Measurements from ENCODE around the gene EPHX1. TPM values are rescaled to one million over a fixed set of nuclear protein-coding genes. Genes with fewer than 3 reads are reported as not detected.

The EPHX1 gene
- total RNA-seq, 2 experiments from 2014 or later, result 1.5 to 2.0 TPM

DNA sequence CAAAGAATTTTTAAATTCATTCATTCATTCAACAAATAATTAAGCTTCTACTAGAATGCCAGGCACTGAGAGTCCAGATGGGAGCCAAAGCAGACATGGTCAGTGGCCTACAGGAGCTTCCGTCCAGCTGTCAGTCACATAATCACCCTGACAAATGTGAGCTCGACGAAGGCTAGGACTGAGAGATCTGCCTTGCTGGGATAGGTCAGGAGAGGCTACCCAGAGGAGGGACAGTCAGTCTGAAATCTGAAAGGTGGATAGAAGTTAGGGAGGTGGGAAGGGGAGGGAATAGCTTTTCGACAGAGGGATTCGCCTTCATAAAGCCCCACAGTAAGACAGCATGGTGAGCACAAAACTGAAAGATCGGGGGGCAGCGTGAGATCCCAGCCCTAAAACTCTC, 8.3 kb downstream of the EPHX1 start:
- ChIA-PET POLR2A (interaction anchor here (0.9 to 1.1 kb wide), 3 partner anchors 17 to 63 kb away, joined by 3 to 4 read pairs (median 3); no protein-coding TSS in a partner anchor), CTCF (no interaction called here)
- H3K4me1 Mint-ChIP-seq (ENCODE audit: low read depth), result peaks cover 6% of the 10 kb centered on the region
- DNase-seq (no peak), ATAC-seq (no peak)
- no peak overlapping the region for H3K4me3 Mint-ChIP-seq
- no peaks in the 10 kb centered on the region for H3K27me3 Mint-ChIP-seq (ENCODE audit: low read depth)
- H3K36me3 Mint-ChIP-seq (ENCODE audit: low read depth), result no peaks in the 10 kb centered on the region
- no peaks in the 10 kb centered on the region for H3K9me3 Mint-ChIP-seq (ENCODE audit: insufficient read depth)
- no peak overlapping the region for H3K27ac Mint-ChIP-seq

DNA sequence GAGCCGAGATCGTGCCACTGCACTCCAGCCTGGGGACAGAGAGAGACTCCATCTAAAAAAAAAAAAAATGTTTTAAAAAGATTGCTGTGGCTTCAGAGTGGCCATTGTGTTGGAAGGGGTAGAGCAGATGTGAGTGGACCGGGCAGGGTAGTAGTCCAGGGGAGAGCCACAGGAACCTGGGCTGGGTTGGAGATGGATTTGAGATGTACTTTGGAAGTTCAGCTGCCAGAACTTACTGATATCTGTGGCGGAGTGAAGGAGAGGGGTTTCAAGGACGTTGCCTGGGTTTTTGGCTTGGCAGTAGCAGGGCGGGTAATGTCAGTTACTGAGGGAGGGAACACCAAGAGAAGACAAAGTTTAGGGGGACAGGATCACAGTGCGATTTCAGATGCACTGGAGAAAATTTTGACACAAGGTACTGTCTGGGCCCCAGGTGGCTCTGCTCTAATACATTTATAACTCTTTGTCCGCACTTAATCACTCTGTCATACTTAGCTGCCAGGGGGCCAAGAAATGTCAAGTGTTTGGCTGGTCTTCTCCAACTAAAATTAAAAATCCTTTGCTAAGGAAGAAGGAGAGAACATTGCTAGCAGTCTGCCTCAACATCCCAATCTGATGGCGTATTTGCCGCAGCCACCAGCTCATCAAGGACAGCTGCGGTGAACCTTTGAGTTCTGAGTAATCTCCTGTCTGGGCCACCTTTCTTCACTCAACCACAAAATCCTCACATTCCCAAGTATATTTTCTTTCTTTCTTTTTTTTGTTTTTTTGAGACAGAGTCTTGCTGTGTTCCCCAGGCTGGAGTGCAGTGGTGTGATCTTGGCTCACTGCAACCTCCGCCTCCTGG, 9.6 kb downstream of the EPHX1 start:
- DNase-seq (no peak), ATAC-seq (no peak)
- CTCF ChIA-PET, result no interaction called here
- Mint-ChIP-seq H3K4me3 (no peak overlapping the region), H3K27ac (no peak overlapping the region), H3K27me3 (ENCODE audit: low read depth) (no peaks in the 10 kb centered on the region), H3K4me1 (ENCODE audit: low read depth) (peaks cover 6% of the 10 kb centered on the region), H3K36me3 (ENCODE audit: low read depth) (no peaks in the 10 kb centered on the region), H3K9me3 (ENCODE audit: insufficient read depth) (no peaks in the 10 kb centered on the region)
- POLR2A ChIA-PET, result no interaction called here

DNA sequence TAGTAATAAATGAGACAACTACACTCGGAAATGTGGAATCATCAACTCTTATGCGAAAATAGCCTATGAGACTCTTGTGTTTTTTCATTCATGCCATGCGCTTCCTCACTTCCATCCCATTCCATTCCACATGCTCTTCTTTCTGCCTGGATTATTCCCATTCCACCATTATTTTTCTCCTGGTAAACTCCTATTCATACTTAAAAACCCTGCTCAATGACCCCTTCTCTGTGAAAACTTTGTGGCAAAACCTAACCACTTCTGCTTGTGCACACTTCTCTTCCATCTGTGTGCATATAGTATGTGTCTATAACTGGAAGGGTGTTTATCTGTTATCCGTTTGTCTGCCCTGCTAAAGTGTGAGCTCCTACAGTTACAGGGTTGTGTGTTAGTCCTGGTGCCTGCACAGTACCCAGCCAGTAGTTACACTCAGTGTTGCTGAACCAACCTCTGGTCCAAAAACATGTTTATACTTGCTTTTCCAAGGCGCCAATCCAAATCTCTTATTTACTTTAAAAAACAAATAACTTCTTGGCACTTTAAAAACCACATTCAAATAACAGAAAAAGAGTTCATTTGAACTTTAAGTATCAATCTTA, 10.7 kb downstream of the EPHX1 start:
- DNase-seq, result no peak
- ChIA-PET POLR2A (no interaction called here), CTCF (no interaction called here)
- ATAC-seq, result no peak
- Mint-ChIP-seq H3K36me3 (ENCODE audit: low read depth) (no peaks in the 10 kb centered on the region), H3K27me3 (ENCODE audit: low read depth) (no peaks in the 10 kb centered on the region), H3K9me3 (ENCODE audit: insufficient read depth) (no peaks in the 10 kb centered on the region), H3K4me1 (ENCODE audit: low read depth) (peaks cover 6% of the 10 kb centered on the region), H3K4me3 (no peak overlapping the region), H3K27ac (no peak overlapping the region)

DNA sequence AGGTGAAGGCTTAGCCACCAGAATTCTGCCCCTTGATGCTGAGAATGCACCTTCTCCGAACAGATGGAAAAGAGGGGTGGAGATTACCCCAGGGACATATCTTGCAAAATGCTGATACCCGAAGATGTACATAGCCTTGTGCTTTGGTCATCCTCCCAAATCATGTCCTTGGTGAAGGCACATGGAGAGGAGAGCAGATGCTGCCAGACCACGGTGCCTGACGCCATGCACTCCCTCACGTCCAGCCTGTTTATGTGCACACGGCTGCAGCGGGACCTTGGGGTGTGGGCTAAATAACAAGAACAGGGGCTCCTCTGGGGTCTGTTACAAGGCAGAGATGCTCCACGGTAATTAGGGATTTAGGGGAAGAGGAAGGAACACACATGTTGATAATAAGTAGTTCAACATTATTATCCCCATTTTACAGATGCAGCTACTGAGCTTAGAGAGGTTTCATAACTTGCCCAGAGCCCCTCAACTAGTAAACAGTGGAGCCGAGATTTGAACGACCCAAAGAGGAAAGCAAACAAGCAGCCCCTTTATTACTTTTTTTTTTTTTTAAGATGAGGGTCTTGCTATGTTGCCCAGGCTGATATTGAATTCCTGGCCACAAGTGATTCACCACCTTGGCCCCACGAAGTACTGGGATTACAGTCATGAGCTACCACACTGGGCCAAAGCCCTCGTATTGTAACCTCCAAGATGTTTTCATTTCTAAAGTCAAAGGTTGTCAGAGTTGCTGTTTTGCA, 12.9 kb downstream of the EPHX1 start:
- H3K27me3 Mint-ChIP-seq (ENCODE audit: low read depth), result no peaks in the 10 kb centered on the region
- no peaks in the 10 kb centered on the region for H3K36me3 Mint-ChIP-seq (ENCODE audit: low read depth)
- H3K9me3 Mint-ChIP-seq (ENCODE audit: insufficient read depth), result no peaks in the 10 kb centered on the region
- H3K4me1 Mint-ChIP-seq (ENCODE audit: low read depth), result peaks cover 2% of the 10 kb centered on the region
- POLR2A ChIA-PET, result interaction anchor here (1.9 kb wide), 1 partner anchor 45 kb away, joined by 5 read pairs; the partner anchor contains the start of gene SRP9
- ATAC-seq (no peak), DNase-seq (no peak)
- H3K27ac Mint-ChIP-seq, result no peak overlapping the region
- CTCF ChIA-PET, result no interaction called here
- no peak overlapping the region for H3K4me3 Mint-ChIP-seq

DNA sequence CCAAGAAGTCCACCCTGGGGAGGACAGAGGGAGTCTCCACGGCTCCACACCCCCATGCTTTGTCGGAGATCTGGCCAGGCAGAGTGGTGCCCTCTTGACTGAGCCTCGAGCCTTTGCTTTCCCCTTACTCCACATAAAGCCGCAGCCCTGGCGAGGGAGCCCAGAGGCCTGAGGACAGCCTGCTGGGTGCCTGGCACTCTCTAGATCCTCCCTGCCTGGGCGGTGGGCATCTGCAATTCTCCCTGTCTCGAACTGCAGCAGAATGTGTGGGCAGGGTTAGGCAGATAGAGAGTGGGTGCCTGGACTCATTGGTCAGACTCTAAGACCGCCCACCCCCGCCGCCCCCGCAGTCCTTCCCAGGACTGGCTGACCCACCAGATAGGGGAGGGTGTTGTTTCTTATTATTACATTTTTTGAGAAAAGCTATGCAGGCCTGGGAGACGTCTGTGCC, 13.9 kb downstream of the EPHX1 start:
- POLR2A ChIA-PET, result interaction anchor here (1.9 kb wide), 1 partner anchor 46 kb away, joined by 5 read pairs; the partner anchor contains the start of gene SRP9
- H3K36me3 Mint-ChIP-seq (ENCODE audit: low read depth), result no peaks in the 10 kb centered on the region

DNA sequence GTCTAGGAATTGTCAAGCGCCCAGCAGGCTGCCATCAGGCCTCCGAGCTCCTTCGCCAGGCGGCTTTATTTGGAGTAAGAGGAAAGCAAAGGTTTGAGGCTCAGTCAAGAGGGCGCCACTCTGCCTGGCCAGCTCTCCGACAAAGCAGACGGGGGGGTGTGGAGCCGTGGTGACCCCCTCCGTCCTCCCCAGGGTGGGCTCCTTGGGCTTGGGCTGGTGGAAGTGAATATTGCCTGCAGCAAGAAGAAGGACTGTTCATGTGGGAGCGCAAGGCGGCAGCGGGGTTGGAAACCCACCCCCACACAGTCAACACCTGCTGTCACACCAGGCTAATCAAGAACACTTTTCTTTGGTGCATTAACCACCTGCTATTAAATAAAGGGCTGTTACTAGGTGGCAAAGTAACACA, 14.6 kb downstream of the EPHX1 start:
- Mint-ChIP-seq H3K36me3 (ENCODE audit: low read depth) (no peaks in the 10 kb centered on the region), H3K27ac (no peak overlapping the region), H3K9me3 (ENCODE audit: insufficient read depth) (no peaks in the 10 kb centered on the region), H3K4me3 (no peak overlapping the region), H3K27me3 (ENCODE audit: low read depth) (no peaks in the 10 kb centered on the region), H3K4me1 (ENCODE audit: low read depth) (no peaks in the 10 kb centered on the region)
- POLR2A ChIA-PET, result no interaction called here
- CTCF ChIA-PET, result no interaction called here
- ATAC-seq (no peak), DNase-seq (no peak)

More for the DNA sequence above, 13.9 kb downstream of the EPHX1 start:
- CTCF ChIA-PET, result no interaction called here
- Mint-ChIP-seq H3K9me3 (ENCODE audit: insufficient read depth) (no peaks in the 10 kb centered on the region), H3K27me3 (ENCODE audit: low read depth) (no peaks in the 10 kb centered on the region), H3K27ac (no peak overlapping the region), H3K4me1 (ENCODE audit: low read depth) (no peaks in the 10 kb centered on the region), H3K4me3 (no peak overlapping the region)
- ATAC-seq (no peak), DNase-seq (no peak)

DNA sequence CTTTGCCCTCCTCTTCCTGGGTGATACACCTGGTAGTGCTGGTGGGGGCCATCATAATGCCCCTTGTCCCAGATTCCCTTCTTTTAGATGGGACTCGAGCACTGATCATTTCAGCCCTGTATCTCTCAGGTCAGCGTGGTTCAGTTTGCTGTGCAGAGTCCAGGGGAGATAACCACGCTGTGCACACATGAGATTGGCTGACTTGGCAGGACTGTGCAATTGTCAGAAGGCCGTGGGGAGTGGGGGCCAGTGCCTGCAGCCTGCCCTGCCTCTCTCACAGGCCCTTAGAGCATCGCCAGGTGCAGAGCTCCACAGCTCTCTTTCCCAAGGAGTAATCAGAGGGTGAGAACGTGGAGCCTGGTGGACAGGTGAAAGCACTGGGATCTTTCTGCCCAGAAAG, 15.2 kb downstream of the EPHX1 start:
- ATAC-seq, result no peak
- no peak for DNase-seq
- ChIA-PET CTCF (no interaction called here), POLR2A (no interaction called here)
- Mint-ChIP-seq H3K4me3 (no peak overlapping the region), H3K9me3 (ENCODE audit: insufficient read depth) (no peaks in the 10 kb centered on the region), H3K27ac (no peak overlapping the region), H3K4me1 (ENCODE audit: low read depth) (no peaks in the 10 kb centered on the region), H3K27me3 (ENCODE audit: low read depth) (no peaks in the 10 kb centered on the region), H3K36me3 (ENCODE audit: low read depth) (no peaks in the 10 kb centered on the region)

DNA sequence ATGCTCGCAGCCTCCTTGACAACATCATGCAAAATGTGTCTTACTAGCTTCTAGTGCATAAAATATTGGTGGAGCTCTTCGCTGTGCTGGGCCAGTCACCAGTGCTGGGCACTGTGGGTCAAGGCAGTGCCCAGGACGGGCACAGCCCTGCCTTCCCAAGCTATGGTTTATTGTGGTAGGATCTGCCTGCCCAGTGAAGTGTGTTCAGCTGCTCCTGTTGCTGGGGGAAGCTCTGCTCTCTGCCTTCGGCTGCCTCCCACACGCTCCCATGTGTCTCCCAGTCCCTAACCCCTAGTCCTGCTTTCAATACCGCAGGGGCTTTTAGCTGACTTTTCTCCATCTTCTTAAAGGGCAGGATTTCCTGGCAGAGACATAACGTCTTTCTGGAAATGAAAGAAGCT, 15.7 kb downstream of the EPHX1 start:
- CTCF ChIA-PET, result no interaction called here
- H3K36me3 Mint-ChIP-seq (ENCODE audit: low read depth), result no peaks in the 10 kb centered on the region
- no peak overlapping the region for H3K27ac Mint-ChIP-seq

DNA sequence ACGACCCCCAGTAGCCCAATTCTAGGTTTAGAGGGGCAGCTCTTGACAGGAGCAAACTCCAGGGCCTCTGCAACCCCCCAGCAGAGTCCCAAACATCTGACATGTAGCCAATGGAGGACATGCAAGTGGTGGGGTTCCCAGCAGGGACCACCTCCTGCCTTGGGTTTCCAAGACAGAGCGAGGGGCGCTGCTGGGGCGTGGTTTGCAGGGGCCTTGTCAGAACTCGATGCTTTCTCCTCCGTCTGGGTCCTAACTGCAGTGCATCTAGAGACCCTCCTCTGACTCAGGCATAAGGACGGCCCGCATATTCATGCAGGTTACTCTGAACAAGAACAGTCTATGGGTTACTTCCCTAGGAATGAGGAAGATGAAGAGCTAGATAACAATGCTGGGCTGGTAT, 17.2 kb downstream of the EPHX1 start:
- Mint-ChIP-seq H3K4me1 (ENCODE audit: low read depth) (no peaks in the 10 kb centered on the region), H3K9me3 (ENCODE audit: insufficient read depth) (no peaks in the 10 kb centered on the region), H3K36me3 (ENCODE audit: low read depth) (no peaks in the 10 kb centered on the region), H3K27me3 (ENCODE audit: low read depth) (no peaks in the 10 kb centered on the region), H3K27ac (no peak overlapping the region), H3K4me3 (no peak overlapping the region)
- CTCF ChIA-PET, result no interaction called here
- ATAC-seq (no peak), DNase-seq (no peak)
- POLR2A ChIA-PET, result no interaction called here

More for the DNA sequence above, 15.7 kb downstream of the EPHX1 start:
- Mint-ChIP-seq H3K4me3 (no peak overlapping the region), H3K4me1 (ENCODE audit: low read depth) (no peaks in the 10 kb centered on the region), H3K9me3 (ENCODE audit: insufficient read depth) (no peaks in the 10 kb centered on the region), H3K27me3 (ENCODE audit: low read depth) (no peaks in the 10 kb centered on the region)
- DNase-seq (no peak), ATAC-seq (no peak)
- POLR2A ChIA-PET, result no interaction called here

DNA sequence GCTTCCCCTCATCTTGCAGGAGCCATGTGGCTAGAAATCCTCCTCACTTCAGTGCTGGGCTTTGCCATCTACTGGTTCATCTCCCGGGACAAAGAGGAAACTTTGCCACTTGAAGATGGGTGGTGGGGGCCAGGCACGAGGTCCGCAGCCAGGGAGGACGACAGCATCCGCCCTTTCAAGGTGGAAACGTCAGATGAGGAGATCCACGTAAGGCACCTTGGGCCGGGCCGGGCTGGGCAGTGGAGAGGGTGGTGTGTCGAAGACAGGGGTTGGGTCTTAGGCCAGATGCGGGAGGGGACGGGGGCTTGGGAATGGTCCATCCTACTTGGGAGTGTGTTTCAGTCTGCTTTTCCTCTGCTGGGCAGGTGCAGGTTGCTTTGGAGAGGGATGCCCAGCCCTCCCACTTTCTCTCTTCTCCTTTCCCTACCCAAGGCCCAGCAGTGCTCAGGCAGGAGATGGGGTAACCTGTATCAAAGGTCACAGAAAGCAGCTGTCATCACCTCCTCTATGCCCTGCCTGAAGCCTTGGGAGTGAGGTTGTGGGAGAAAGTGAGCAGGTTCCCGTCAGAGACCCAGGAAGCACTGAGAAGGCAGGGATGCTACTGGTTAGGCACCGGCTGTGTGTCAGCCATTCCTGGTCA, 18.9 kb downstream of the EPHX1 start:
- no peak overlapping the region for H3K4me3 Mint-ChIP-seq
- DNase-seq (no peak), ATAC-seq (no peak)
- CTCF ChIA-PET, result no interaction called here
- POLR2A ChIA-PET, result no interaction called here
- no peaks in the 10 kb centered on the region for H3K9me3 Mint-ChIP-seq (ENCODE audit: insufficient read depth)
- no peaks in the 10 kb centered on the region for H3K27me3 Mint-ChIP-seq (ENCODE audit: low read depth)
- no peaks in the 10 kb centered on the region for H3K36me3 Mint-ChIP-seq (ENCODE audit: low read depth)
- no peaks in the 10 kb centered on the region for H3K4me1 Mint-ChIP-seq (ENCODE audit: low read depth)
- no peak overlapping the region for H3K27ac Mint-ChIP-seq

DNA sequence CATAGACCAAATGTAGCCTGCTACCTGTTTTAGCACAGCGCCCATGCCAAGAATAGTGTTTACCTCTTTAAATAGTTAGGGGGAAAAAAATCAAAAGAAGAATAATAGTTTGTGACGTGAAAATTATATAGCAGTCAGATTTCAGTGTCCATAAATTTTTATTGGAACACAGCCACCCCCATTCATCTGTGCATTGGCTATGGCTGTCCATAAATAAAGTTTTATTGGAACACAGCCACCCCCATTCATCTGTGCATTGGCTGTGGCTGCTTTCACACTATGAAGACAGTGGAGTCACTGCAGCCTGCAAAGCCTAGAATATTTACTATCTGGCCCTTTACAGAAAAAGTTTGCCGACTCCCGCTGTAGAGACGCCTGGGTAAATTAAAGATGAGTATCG, 20.9 kb downstream of the EPHX1 start:
- ChIA-PET CTCF (no interaction called here), POLR2A (no interaction called here)
- H3K9me3 Mint-ChIP-seq (ENCODE audit: insufficient read depth), result no peaks in the 10 kb centered on the region
- ATAC-seq (no peak), DNase-seq (no peak)
- H3K36me3 Mint-ChIP-seq (ENCODE audit: low read depth), result no peaks in the 10 kb centered on the region
- H3K4me3 Mint-ChIP-seq, result no peak overlapping the region
- H3K27ac Mint-ChIP-seq, result no peak overlapping the region
- H3K4me1 Mint-ChIP-seq (ENCODE audit: low read depth), result no peaks in the 10 kb centered on the region
- no peaks in the 10 kb centered on the region for H3K27me3 Mint-ChIP-seq (ENCODE audit: low read depth)

Measured in activated CD8-positive, alpha-beta T cell treated with anti-CD3 and anti-CD28 coated beads, Interleukin-2, amount 10 ng/mL, durations not matched to agents 7 days and 5 days (primary cell).